ENCODE measurements around the gene SERTAD2. TPM values are rescaled to one million over a fixed set of nuclear protein-coding genes. Genes with fewer than 3 reads are reported as not detected.
A peak's percentile ranks its signal among the peaks of the same experiment; 100 is the strongest.

Gene SERTAD2
- total RNA-seq, 1 donor from 2014 or later, result 41.5 TPM

GRCh38 chr2:64655018-64655664 lies 1.4 kb upstream of the SERTAD2 start:
- no peak for DNase-seq (ENCODE audit: low spot score in 2 of 2, unreplicated experiment in 2 of 2)
- no peaks in the 10 kb centered on the region for H3K27me3 Mint-ChIP-seq (ENCODE audit: low read depth)
- H3K4me1 Mint-ChIP-seq, result peaks cover 39% of the 10 kb centered on the region
- no peaks in the 10 kb centered on the region for H3K36me3 Mint-ChIP-seq
- H3K4me3 Mint-ChIP-seq, result peak overlapping the region; percentile 79
- H3K27ac Mint-ChIP-seq, result peak overlapping the region; percentile 97
- no peaks in the 10 kb centered on the region for H3K9me3 Mint-ChIP-seq
- TF ChIP-seq CTCF (IDR thresholded peaks at IDR 0.05; ENCODE audit: unreplicated experiment), result no peak

GRCh38 chr2:64654063-64654811 lies 524 bp upstream of the SERTAD2 start:
- Mint-ChIP-seq H3K27me3 (ENCODE audit: low read depth) (no peaks in the 10 kb centered on the region), H3K4me3 (peak overlapping the region; percentile 79), H3K4me1 (peaks cover 47% of the 10 kb centered on the region), H3K9me3 (no peaks in the 10 kb centered on the region), H3K36me3 (no peaks in the 10 kb centered on the region), H3K27ac (peak overlapping the region; percentile 97)
- no peak for TF ChIP-seq CTCF (IDR thresholded peaks at IDR 0.05; ENCODE audit: unreplicated experiment)
- peak; percentile 69 to 82 for DNase-seq (ENCODE audit: low spot score in 2 of 2, unreplicated experiment in 2 of 2)

GRCh38 chr2:64652231-64653108 lies 1.2 kb downstream of the SERTAD2 start:
- DNase-seq (ENCODE audit: low spot score in 2 of 2, unreplicated experiment in 2 of 2), result no peak
- TF ChIP-seq CTCF (IDR thresholded peaks at IDR 0.05; ENCODE audit: unreplicated experiment), result no peak
- Mint-ChIP-seq H3K9me3 (no peaks in the 10 kb centered on the region), H3K4me3 (peak overlapping the region; percentile 88), H3K27ac (peak overlapping the region; percentile 96), H3K36me3 (no peaks in the 10 kb centered on the region), H3K4me1 (peaks cover 63% of the 10 kb centered on the region), H3K27me3 (ENCODE audit: low read depth) (no peaks in the 10 kb centered on the region)

GRCh38 chr2:64651590-64651989 lies 2.1 kb downstream of the SERTAD2 start:
- DNase-seq (ENCODE audit: low spot score in 2 of 2, unreplicated experiment in 2 of 2), result no peak
- Mint-ChIP-seq H3K9me3 (no peaks in the 10 kb centered on the region), H3K27ac (peak overlapping the region; percentile 96), H3K4me1 (peaks cover 71% of the 10 kb centered on the region), H3K4me3 (peak overlapping the region; percentile 88), H3K27me3 (ENCODE audit: low read depth) (no peaks in the 10 kb centered on the region), H3K36me3 (no peaks in the 10 kb centered on the region)
- TF ChIP-seq CTCF (IDR thresholded peaks at IDR 0.05; ENCODE audit: unreplicated experiment), result no peak

GRCh38 chr2:64650722-64651338 lies 2.9 kb downstream of the SERTAD2 start:
- Mint-ChIP-seq H3K9me3 (no peaks in the 10 kb centered on the region), H3K27me3 (ENCODE audit: low read depth) (no peaks in the 10 kb centered on the region), H3K36me3 (no peaks in the 10 kb centered on the region), H3K4me1 (peaks cover 76% of the 10 kb centered on the region), H3K27ac (peak overlapping the region; percentile 96), H3K4me3 (peak overlapping the region; percentile 35)
- no peak for TF ChIP-seq CTCF (IDR thresholded peaks at IDR 0.05; ENCODE audit: unreplicated experiment)
- no peak for DNase-seq (ENCODE audit: low spot score in 2 of 2, unreplicated experiment in 2 of 2)
